ENCODE results near the gene STX1B. TPM values are rescaled to one million over a fixed set of nuclear protein-coding genes. Genes with fewer than 3 reads are reported as not detected.
A peak's percentile ranks its signal among the peaks of the same experiment; 100 is the strongest.

STX1B gene
- total RNA-seq, 4 donors from 2014 or later, result 0.13 to 0.36 TPM; not detected in 2

- Histone ChIP-seq H3K9me3 (no peaks in the 10 kb centered on the region), H3K27ac (peak overlapping the region; percentile 63 to 78 (median 76)), H3K4me3 (peak overlapping the region; percentile 53 to 96 (median 66)), H3K27me3 (peaks cover 0 to 8% (median 3%) of the 10 kb centered on the region in 3 donors), H3K36me3 (no peaks in the 10 kb centered on the region), H3K4me1 (peaks cover 0 to 12% of the 10 kb centered on the region in 2 donors)
- intact Hi-C loops (cut with DNase I; ENCODE audit: low total_unique reads) (loop anchor here (2.0 kb wide), 1 partner anchor 36 kb away; the partner anchor contains the start of gene STX4), in situ Hi-C loops (cut with MboI; ENCODE audit: low sequenced_read_pairs in 4 of 4) (loop anchor here in 3 of 4 donors (25.0 kb wide), 4 partner anchors 90 to 865 kb away; partner anchors contain the start of genes ZNF267 (in 3 of the 3), COX6A2 (in 1 of the 3), PRSS36 (in 1 of the 3) and PRSS53 (in 1 of the 3))
- ATAC-seq (peak; percentile 89 to 90), DNase-seq (peak; percentile 67 to 71)
- TF ChIP-seq POLR2A (IDR thresholded peaks at IDR 0.05) (peak; percentile 47 to 57), CTCF (IDR thresholded peaks at IDR 0.05 in 4 of 5, conservative IDR thresholded peaks at IDR 0.05 in 1 of 5) (no peak)
Measured at GRCh38 chr16:30996985-30997724, 13.3 kb downstream of the STX1B start.

GRCh38 chr16:30996324-30996984 lies 14.0 kb downstream of the STX1B start:
- peak overlapping the region; percentile 53 to 96 (median 66) for H3K4me3 ChIP-seq
- peaks cover 0 to 12% of the 10 kb centered on the region in 2 donors for H3K4me1 ChIP-seq
- intact Hi-C loops (cut with DNase I; ENCODE audit: low total_unique reads), result loop anchor here (2.0 kb wide), 1 partner anchor 36 kb away; the partner anchor contains the start of gene STX4
- ATAC-seq (no peak), DNase-seq (no peak)
- no peaks in the 10 kb centered on the region for H3K36me3 ChIP-seq
- H3K27me3 ChIP-seq, result peaks cover 0 to 8% (median 3%) of the 10 kb centered on the region in 3 donors
- in situ Hi-C loops (cut with MboI; ENCODE audit: low sequenced_read_pairs in 4 of 4), result loop anchor here in 3 of 4 donors (25.0 kb wide), 4 partner anchors 91 to 866 kb away; partner anchors contain the start of genes ZNF267 (in 3 of the 3), COX6A2 (in 1 of the 3), PRSS36 (in 1 of the 3) and PRSS53 (in 1 of the 3)
- no peaks in the 10 kb centered on the region for H3K9me3 ChIP-seq
- peak overlapping the region; percentile 63 to 78 (median 76) for H3K27ac ChIP-seq
- TF ChIP-seq POLR2A (IDR thresholded peaks at IDR 0.05) (no peak), CTCF (IDR thresholded peaks at IDR 0.05 in 4 of 5, conservative IDR thresholded peaks at IDR 0.05 in 1 of 5) (no peak)

GRCh38 chr16:30995927-30996323 lies 14.5 kb downstream of the STX1B start:
- peak overlapping the region in 1 of 4 donors; percentile 96 for H3K4me3 ChIP-seq
- peak overlapping the region; percentile 63 to 78 (median 76) for H3K27ac ChIP-seq
- H3K9me3 ChIP-seq, result no peaks in the 10 kb centered on the region
- no peaks in the 10 kb centered on the region for H3K36me3 ChIP-seq
- ATAC-seq (no peak), DNase-seq (no peak)
- peaks cover 0 to 12% of the 10 kb centered on the region in 2 donors for H3K4me1 ChIP-seq
- H3K27me3 ChIP-seq, result peaks cover 0 to 8% (median 3%) of the 10 kb centered on the region in 3 donors
- in situ Hi-C loops (cut with MboI; ENCODE audit: low sequenced_read_pairs in 4 of 4) (loop anchor here in 3 of 4 donors (25.0 kb wide), 4 partner anchors 91 to 866 kb away; partner anchors contain the start of genes ZNF267 (in 3 of the 3), COX6A2 (in 1 of the 3), PRSS36 (in 1 of the 3) and PRSS53 (in 1 of the 3)), intact Hi-C loops (cut with DNase I; ENCODE audit: low total_unique reads) (loop anchor here (2.0 kb wide), 1 partner anchor 37 kb away; the partner anchor contains the start of gene STX4)
- TF ChIP-seq CTCF (IDR thresholded peaks at IDR 0.05 in 4 of 5, conservative IDR thresholded peaks at IDR 0.05 in 1 of 5) (no peak), POLR2A (IDR thresholded peaks at IDR 0.05) (no peak)

GRCh38 chr16:30992931-30993816 lies 17.3 kb downstream of the STX1B start:
- no peak for TF ChIP-seq POLR2A (IDR thresholded peaks at IDR 0.05)
- TF ChIP-seq CTCF (IDR thresholded peaks at IDR 0.05 in 4 of 5, conservative IDR thresholded peaks at IDR 0.05 in 1 of 5), result no peak
- Histone ChIP-seq H3K36me3 (no peaks in the 10 kb centered on the region), H3K4me1 (peaks cover 0 to 12% of the 10 kb centered on the region in 2 donors), H3K9me3 (no peaks in the 10 kb centered on the region), H3K27ac (no peak overlapping the region), H3K27me3 (peaks cover 0 to 8% (median 3%) of the 10 kb centered on the region in 3 donors), H3K4me3 (no peak overlapping the region)
- ATAC-seq (no peak), DNase-seq (no peak)
- in situ Hi-C loops (cut with MboI; ENCODE audit: low sequenced_read_pairs in 4 of 4), result loop anchor here in 3 of 4 donors (25.0 kb wide), 4 partner anchors 94 to 869 kb away; partner anchors contain the start of genes ZNF267 (in 3 of the 3), COX6A2 (in 1 of the 3), PRSS36 (in 1 of the 3) and PRSS53 (in 1 of the 3)
- intact Hi-C loops (cut with DNase I; ENCODE audit: low total_unique reads), result no loop called here
